Neural cell (in vitro differentiated cells): ENCODE measurements around the gene MISP. TPM values are rescaled to one million over a fixed set of nuclear protein-coding genes. Genes with fewer than 3 reads are reported as not detected.

Source experiments
- H2AFZ ChIP-seq: fragments of 200-600, 300-800 bp; sonication (generic), shearing (Covaris generic); 2 replicates; pipeline ENCODE4 v1.6.0; 2014; ENCODE audit warnings: low read depth, mild to moderate bottlenecking, antibody characterized with exemption, low read length, moderate library complexity
- H3F3A ChIP-seq: fragments of 200-600 bp; shearing (Covaris generic); 2 replicates; pipeline ENCODE4 v1.6.1; 2016; ENCODE audit warnings: mild to moderate bottlenecking, moderate library complexity, mixed read lengths, antibody characterized with exemption, low read length; ENCODE audit not compliant: insufficient read depth, poor library complexity, severe bottlenecking
- H3K27ac ChIP-seq: fragments of 200-600, 300-800 bp; sonication (generic), shearing (Covaris generic); 2 replicates; pipeline ENCODE4 v1.5.1; 2014; ENCODE audit warnings: mild to moderate bottlenecking, low read length, moderate library complexity
- H3K27me3 ChIP-seq: fragments of 300-800, 200-600 bp; sonication (generic), shearing (Covaris generic); 2 replicates; pipeline ENCODE4 v1.6.0; 2014; ENCODE audit warnings: mild to moderate bottlenecking, low read depth, low read length, moderate library complexity; ENCODE audit not compliant: insufficient read depth
- H3K36me3 ChIP-seq: fragments of 300-800, 200-600 bp; sonication (generic), shearing (Covaris generic); 2 replicates; pipeline ENCODE4 v1.5.1; 2014; ENCODE audit warnings: mild to moderate bottlenecking, antibody characterized with exemption, low read length, moderate library complexity; ENCODE audit not compliant: insufficient read depth
- H3K4me2 ChIP-seq: fragments of 300-800, 200-600 bp; sonication (generic), shearing (Covaris generic); 2 replicates; pipeline ENCODE4 v1.6.0; 2014; ENCODE audit warnings: mild to moderate bottlenecking, low read length
- H3K4me3 ChIP-seq: fragments of 300-800, 200-600 bp; sonication (generic), shearing (Covaris generic); 2 replicates; pipeline ENCODE4 v1.5.1; 2014; ENCODE audit warnings: mild to moderate bottlenecking, low read length, moderate library complexity
- H3K79me2 ChIP-seq: fragments of 200-600 bp; shearing (Covaris generic); replicated peaks from 2 replicates; pipeline ENCODE4 v1.6.0; 2014; ENCODE audit warnings: mild to moderate bottlenecking, low read length, moderate library complexity; ENCODE audit not compliant: insufficient read depth
- H3K9ac ChIP-seq: fragments of 300-800, 200-600 bp; sonication (generic), shearing (Covaris generic); 2 replicates; pipeline ENCODE4 v1.6.1; 2016; ENCODE audit warnings: mild to moderate bottlenecking, low read length, mixed read lengths
- H3K9me2 ChIP-seq: fragments of 200-600 bp; shearing (Covaris generic); 2 replicates; pipeline ENCODE4 v1.6.1; 2016; ENCODE audit warnings: mild to moderate bottlenecking, low read length, mixed read lengths; ENCODE audit not compliant: insufficient read depth
- H3K9me3 ChIP-seq: fragments of 200-600, 300-800 bp; sonication (generic), shearing (Covaris generic); 2 replicates; pipeline ENCODE4 v1.6.1; 2016; ENCODE audit warnings: mild to moderate bottlenecking, mixed run types, low read length, moderate library complexity, mixed read lengths
- H4K20me1 ChIP-seq: fragments of 200-600 bp; shearing (Covaris generic); 2 replicates; pipeline ENCODE4 v1.6.1; 2016; ENCODE audit warnings: mild to moderate bottlenecking, mixed run types; ENCODE audit not compliant: insufficient read depth
- CTCF ChIP-seq: fragments of 450-650 bp; IDR thresholded peaks from 2 replicates; pipeline ENCODE4 v1.5.1; 2014; ENCODE audit warnings: antibody characterized with exemption, mild to moderate bottlenecking, moderate library complexity; ENCODE audit not compliant: poor library complexity, severe bottlenecking
- EP300 ChIP-seq: fragments of 450-650 bp; conservative IDR thresholded peaks from 2 replicates; pipeline ENCODE4 v1.6.1; 2014; ENCODE audit warnings: antibody characterized with exemption, mild to moderate bottlenecking, moderate library complexity; ENCODE audit not compliant: poor library complexity, severe bottlenecking
- EZH2 ChIP-seq: fragments of 200-600, 300-800 bp; shearing (Covaris generic), sonication (generic); IDR thresholded peaks from 2 replicates; pipeline ENCODE4 v1.6.1; 2014; ENCODE audit warnings: antibody characterized with exemption, low read length, borderline replicate concordance, mild to moderate bottlenecking; ENCODE audit not compliant: insufficient read depth, poor library complexity, severe bottlenecking
- MXI1 ChIP-seq: fragments of 450-650 bp; conservative IDR thresholded peaks from 2 replicates; pipeline ENCODE4 v1.6.1; 2014; ENCODE audit warnings: antibody characterized with exemption, mild to moderate bottlenecking; ENCODE audit not compliant: poor library complexity, severe bottlenecking
- POLR2AphosphoS5 ChIP-seq: IDR thresholded peaks from 2 replicates; pipeline ENCODE4 v1.6.1; 2012
- REST ChIP-seq: IDR thresholded peaks from 2 replicates; pipeline ENCODE4 v1.6.1; 2012; ENCODE audit warnings: borderline replicate concordance
- SMC3 ChIP-seq: fragments of 450-650 bp; conservative IDR thresholded peaks from 2 replicates; pipeline ENCODE4 v1.6.1; 2014; ENCODE audit warnings: antibody characterized with exemption, mild to moderate bottlenecking, moderate library complexity; ENCODE audit not compliant: poor library complexity
- polyA plus RNA-seq: library from polyadenylated mRNA; depleted of rRNA; stranded (reverse); fragments of >200 nt; gene quantifications from 2 replicates; pipeline ENCODE4 v1.2.3, GENCODE V29; 2014

Gene MISP
- polyA plus RNA-seq, 1 donor from 2014 or later, result 0.98 TPM

GRCh38 chr19:792306-792885, 41.5 kb downstream of the MISP start:
- TF ChIP-seq MXI1 (no peak), CTCF (no peak)
- Histone ChIP-seq H3K9me3 (no peaks in the 10 kb centered on the region), H3F3A (no peaks in the 10 kb centered on the region), H3K4me3 (no peak overlapping the region), H2AFZ (no peak overlapping the region), H3K79me2 (no peaks in the 10 kb centered on the region), H3K36me3 (no peaks in the 10 kb centered on the region), H4K20me1 (no peaks in the 10 kb centered on the region), H3K9ac (no peak overlapping the region), H3K9me2 (no peaks in the 10 kb centered on the region), H3K27me3 (no peaks in the 10 kb centered on the region), H3K4me2 (no peak overlapping the region), H3K27ac (no peak overlapping the region)

GRCh38 chr19:793806-794205, 42.9 kb downstream of the MISP start:
- Histone ChIP-seq H3K4me3 (no peak overlapping the region), H3K4me2 (no peak overlapping the region), H3F3A (no peaks in the 10 kb centered on the region), H2AFZ (no peak overlapping the region), H3K9me3 (no peaks in the 10 kb centered on the region), H3K9ac (no peak overlapping the region), H3K79me2 (peaks cover 9% of the 10 kb centered on the region), H3K27me3 (no peaks in the 10 kb centered on the region), H3K36me3 (no peaks in the 10 kb centered on the region), H4K20me1 (peaks cover 9% of the 10 kb centered on the region), H3K27ac (no peak overlapping the region), H3K9me2 (no peaks in the 10 kb centered on the region)
- TF ChIP-seq POLR2AphosphoS5 (no peak), CTCF (no peak), EP300 (no peak), SMC3 (no peak), REST (no peak), EZH2 (no peak)
